GM21390 (cell line): Measurements from ENCODE around the gene PPIA.
A peak's percentile ranks its signal among the peaks of the same experiment; 100 is the strongest.

Source experiments
- ATAC-seq: cut with Tn5 transposase; IDR thresholded peaks from one replicate; pipeline ENCODE4 v1.9.1; 2021; ENCODE audit not compliant: unreplicated experiment

Gene PPIA

DNA sequence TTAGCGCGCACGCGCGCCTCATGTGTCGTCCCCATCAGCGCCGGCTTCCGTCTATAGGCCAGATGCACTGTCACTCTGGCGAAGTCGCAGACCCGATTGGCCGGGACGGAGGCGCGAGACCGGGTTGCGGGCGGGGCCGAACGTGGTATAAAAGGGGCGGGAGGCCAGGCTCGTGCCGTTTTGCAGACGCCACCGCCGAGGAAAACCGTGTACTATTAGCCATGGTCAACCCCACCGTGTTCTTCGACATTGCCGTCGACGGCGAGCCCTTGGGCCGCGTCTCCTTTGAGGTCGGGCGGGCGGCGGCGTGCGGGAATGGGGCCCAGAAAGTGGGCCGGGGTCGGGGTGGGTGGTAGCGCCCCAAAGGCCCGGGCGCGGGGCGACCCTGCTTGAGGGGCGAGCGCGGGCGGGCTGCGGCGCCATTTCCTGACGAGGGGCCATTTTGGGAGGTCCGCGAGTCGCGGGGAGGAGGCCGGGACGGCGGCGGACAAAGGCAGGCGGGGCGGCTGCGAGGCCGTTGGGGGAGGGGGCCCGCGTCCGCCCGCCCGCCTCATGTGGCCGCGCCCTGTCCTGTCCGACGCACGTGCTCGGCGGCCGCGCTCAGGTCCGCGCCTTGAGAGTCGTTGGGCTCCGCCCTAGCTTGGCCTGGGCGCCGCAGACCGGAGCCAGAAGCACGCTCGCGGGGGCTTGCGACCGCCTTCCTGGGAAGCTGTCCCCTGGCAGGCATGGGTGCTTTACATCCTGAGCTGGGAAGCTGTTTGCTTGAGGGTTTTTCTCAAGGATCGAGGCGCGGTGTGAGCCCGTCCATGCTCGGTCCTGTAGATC is at the start of gene PPIA:
Gene PPIA, plus strand, starts transcription at position 178 of the 825 bp plus-strand sequence. Its CDS starts 44 bp downstream, at position 222.
- ATAC-seq: peak; percentile 88

- peak; percentile 67 for ATAC-seq
Observed at GRCh38 chr7:44748045-44748947, 48.2 kb upstream of the PPIA start, which contains the start of gene ZMIZ2. Gene ZMIZ2, plus strand, starts transcription at chr7:44748847. Its CDS starts 7,403 bp downstream, at chr7:44756250.

DNA sequence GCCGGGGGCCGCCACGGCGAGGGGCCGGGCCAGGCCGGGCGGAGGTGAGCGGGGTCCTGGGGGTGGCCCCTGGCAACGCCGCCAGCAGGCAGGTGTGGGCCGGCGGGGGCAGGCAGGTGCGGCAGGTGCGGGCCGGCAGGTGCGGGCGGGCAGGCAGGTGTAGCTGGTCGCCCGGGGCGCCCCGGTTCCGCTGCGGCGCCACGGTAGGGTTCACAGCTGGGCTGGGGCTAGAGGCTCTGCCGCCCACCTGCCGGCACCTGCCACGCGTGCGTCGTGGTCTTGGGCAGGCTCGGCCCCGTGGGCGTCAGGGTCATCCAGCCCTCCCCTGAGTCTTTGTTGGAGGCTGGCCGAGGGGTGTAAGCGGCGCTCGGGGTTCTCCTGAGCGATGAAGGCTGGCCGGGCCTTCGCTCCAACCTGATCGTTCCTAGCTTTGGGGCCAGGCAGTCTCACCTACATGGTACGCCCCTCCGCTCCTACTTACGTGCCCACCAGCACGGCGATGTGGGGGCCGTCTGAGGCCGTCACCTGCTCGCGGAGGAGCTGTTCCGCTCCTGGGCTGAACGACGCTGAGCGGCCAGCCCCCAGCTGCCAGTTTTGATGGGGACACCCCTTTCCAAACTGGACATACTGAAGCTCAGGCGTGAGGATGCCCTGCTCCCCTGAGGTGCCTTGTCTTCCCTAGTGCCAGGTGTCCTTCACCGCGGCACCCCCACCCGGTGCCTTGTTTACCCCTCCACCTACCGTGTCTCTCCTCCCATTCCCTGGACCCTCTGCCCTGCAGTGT is 47.3 kb upstream of the PPIA start:
- peak; percentile 8 for ATAC-seq

DNA sequence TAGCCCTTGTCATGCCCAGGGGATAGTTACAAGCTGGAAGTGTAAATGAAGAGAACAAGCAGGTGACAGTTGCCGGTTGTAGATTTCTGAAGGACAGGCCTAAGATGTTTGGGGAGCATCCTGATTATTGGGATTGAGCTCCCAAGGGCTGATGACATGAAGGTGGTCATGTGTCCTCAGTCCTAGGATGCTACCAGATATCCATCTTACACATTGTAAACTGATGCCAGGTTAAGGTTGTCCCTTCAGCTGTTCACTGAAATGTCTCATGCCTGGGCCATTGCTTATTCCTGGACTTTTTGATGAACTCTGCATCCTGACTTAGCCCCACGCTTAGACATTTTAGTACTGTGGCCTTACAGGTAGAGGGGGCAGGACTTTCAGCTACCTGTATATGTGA is 46.5 kb upstream of the PPIA start:
- ATAC-seq: no peak

GRCh38 chr7:44750424-44750823 is 46.1 kb upstream of the PPIA start:
- ATAC-seq: no peak

GRCh38 chr7:44750921-44751571 is 45.4 kb upstream of the PPIA start:
- ATAC-seq: peak; percentile 51

DNA sequence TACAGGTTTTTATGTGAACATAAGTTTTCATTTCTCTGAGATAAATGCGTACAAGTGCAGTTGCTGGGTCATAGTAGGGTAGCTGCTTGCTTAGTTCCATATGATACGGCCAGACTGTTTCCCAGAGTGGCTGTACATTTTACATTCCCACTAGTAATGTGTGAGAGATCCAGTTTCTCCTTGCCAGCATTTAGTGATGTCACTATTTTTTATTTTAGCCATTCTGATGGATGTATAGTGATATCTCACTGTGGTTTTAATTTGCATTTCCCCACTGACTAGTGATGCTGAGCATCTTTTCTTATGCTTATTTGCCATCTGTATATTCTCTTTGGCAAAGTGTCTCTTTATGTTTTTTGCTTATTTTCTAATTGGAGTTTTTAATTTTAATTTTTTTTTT is 43.7 kb upstream of the PPIA start:
- no peak for ATAC-seq

DNA sequence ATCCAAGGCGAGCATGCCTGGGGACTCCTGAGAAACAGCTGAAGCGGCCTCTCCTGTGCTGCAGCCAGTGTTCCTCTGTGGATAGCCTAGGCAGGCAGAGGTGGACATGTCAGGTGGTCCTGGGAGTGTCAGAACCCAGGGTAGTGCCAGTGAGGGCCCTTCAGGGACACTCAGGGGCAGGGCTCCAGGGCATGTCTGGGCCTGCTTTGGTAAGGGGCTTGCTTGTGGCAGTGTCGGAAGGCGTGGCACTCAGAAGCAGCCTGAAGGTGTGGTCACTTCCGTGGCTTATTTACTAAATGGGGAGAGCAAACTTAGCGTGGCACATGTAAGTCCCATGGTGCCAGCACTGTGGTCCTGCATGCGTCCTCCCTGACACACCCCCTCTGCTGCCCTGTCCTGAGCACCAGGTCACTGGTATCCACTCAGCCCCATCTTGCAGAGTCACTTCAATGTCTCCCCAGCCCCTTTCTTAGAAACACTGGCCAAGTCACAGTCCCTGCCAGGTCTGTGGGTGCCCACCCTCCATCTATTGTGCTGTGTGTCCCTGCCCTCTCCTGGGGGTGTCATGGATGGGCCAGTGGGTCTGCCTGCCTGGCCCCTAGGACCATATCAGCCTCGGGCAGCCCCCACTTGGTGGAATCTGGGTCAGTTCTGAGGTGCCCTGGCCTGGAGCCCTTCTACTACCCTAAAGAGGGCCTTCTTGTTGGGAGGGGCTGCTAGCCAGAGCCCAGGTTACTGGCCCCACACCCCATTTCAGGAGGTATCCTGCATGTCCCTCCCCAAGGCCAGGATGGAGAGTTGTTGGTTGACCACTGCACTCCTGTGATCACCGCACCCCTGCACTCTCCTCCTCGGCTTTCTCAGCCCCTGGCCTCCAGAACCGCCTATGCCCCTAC is 41.4 kb upstream of the PPIA start:
- no peak for ATAC-seq

GRCh38 chr7:44755698-44756627 is 40.5 kb upstream of the PPIA start:
- no peak for ATAC-seq

DNA sequence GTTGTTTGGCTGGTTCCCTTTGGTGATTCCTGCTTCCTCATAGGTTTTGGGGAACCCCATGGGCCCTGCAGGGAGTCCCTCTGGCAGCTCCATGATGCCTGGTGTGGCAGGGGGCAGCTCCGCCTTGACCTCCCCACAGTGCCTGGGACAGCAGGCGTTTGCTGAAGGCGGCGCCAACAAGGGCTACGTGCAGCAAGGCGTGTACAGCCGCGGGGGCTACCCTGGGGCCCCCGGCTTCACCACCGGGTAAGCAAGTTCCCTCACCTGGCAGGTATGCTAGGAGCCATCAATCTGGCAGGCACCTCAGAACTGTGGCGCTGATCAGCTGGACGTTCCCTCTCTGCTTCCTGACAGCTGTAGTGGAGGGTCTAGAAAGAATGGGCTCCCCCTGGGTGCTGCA is 39.6 kb upstream of the PPIA start:
- ATAC-seq: no peak

GRCh38 chr7:44757311-44757710 is 39.2 kb upstream of the PPIA start:
- no peak for ATAC-seq

GRCh38 chr7:44757739-44758138 is 38.7 kb upstream of the PPIA start:
- ATAC-seq: no peak

GRCh38 chr7:44759246-44759645 is 37.2 kb upstream of the PPIA start:
- no peak for ATAC-seq

GRCh38 chr7:44760034-44760580 is 36.4 kb upstream of the PPIA start:
- ATAC-seq: no peak

DNA sequence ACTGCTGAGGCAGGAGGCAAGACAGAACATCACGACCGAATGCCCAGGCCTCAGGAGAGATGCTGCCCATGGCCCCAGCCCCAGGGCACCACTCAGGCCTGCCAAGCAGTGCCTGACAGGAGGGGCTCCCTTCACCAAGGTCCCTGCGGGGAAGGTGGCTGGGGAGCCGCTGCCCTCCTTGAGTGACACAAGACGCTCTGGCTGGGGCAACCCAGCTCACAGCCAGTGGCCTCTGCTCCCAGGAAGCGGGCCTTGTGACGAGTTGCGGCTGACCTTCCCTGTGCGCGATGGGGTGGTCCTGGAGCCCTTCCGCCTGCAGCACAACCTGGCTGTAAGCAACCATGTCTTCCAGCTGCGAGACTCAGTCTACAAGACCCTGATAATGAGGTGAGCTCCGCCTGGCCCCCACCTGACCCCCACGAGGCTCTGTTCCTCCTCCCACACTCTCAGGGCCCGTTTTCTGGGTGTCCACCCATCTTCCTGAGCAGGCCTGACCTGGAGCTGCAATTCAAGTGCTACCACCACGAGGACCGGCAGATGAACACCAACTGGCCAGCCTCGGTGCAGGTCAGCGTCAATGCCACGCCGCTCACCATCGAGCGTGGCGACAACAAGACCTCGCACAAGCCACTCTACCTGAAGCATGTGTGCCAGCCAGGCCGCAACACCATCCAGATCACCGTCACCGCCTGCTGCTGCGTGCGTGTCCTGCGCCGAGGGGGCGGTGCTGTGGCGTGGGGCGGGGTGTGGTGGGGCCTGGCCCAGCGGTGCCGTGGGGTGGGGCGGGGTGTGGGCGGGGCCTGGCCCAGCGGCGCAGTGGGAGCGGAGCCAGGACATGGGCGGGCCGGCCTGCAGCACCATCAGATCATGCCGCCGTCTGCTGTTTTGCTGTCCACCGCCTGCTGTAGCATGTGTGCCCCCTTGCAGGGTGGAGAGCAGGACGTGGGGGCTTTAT is 35.0 kb upstream of the PPIA start:
- no peak for ATAC-seq

DNA sequence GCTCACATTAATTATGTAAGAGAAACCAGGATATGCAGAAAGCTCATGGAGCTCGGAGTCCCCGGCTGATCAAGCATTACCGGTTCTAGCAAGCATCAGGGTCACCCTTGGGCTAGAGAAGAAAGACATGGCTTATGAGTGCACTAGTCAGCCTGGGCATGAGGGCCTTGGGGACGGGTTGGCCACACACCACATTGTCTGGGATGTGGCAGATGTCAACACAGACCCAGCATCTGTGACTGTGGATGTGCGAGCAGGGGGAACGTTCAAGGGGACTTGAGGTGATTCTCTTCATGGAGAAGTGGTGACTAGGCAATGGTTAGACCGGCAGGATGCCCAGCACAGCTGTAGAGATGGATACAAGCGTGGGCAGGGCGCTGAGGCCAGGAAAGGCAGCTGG is 34.2 kb upstream of the PPIA start:
- ATAC-seq: no peak
